ENCODE results near the gene VAMP8.
A peak's percentile ranks its signal among the peaks of the same experiment; 100 is the strongest.
"Not testable (repeated sequence)": the region's sequence is repeated elsewhere in the genome, so short reads cannot be mapped to it uniquely, and the experiment has no call there.

Gene VAMP8

GRCh38 chr2:85589982-85590791 is 12.8 kb downstream of the VAMP8 start:
- no peak overlapping the region for H3K27ac ChIP-seq
- TF ChIP-seq CTCF (IDR thresholded peaks at IDR 0.05) (no peak), ZFX (IDR thresholded peaks at IDR 0.05; ENCODE audit: borderline replicate concordance) (no peak)

- no peak overlapping the region for H3K27ac ChIP-seq
- TF ChIP-seq CTCF (IDR thresholded peaks at IDR 0.05), result no peak
- no peak for TF ChIP-seq ZFX (IDR thresholded peaks at IDR 0.05; ENCODE audit: borderline replicate concordance)
Observed at GRCh38 chr2:85590950-85591349, 13.6 kb downstream of the VAMP8 start.

DNA sequence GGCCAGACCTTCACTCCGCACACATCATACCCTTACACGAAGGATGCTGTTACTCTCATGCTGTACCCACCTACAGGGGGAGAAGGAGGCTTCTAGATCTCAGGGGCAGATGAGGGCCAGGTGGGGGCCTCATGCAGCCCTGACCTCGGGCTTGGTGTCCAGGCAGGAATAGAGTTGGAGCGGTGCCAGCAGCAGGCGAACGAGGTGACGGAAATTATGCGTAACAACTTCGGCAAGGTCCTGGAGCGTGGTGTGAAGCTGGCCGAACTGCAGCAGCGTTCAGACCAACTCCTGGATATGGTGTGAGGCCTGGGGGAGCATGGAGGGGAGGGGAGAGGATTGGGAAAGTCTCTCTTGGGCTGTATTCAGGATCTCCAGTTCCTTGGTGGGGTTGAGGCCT is 14.2 kb downstream of the VAMP8 start:
- no peak for TF ChIP-seq ZFX (IDR thresholded peaks at IDR 0.05; ENCODE audit: borderline replicate concordance)
- no peak for TF ChIP-seq CTCF (IDR thresholded peaks at IDR 0.05)
- H3K27ac ChIP-seq, result no peak overlapping the region

- H3K27ac ChIP-seq, result not testable (repeated sequence)
Observed at GRCh38 chr2:85592299-85592698, 14.9 kb downstream of the VAMP8 start.

GRCh38 chr2:85593023-85593422 is 15.6 kb downstream of the VAMP8 start:
- no peak overlapping the region for H3K27ac ChIP-seq
- no peak for TF ChIP-seq CTCF (IDR thresholded peaks at IDR 0.05)
- no peak for TF ChIP-seq ZFX (IDR thresholded peaks at IDR 0.05; ENCODE audit: borderline replicate concordance)

DNA sequence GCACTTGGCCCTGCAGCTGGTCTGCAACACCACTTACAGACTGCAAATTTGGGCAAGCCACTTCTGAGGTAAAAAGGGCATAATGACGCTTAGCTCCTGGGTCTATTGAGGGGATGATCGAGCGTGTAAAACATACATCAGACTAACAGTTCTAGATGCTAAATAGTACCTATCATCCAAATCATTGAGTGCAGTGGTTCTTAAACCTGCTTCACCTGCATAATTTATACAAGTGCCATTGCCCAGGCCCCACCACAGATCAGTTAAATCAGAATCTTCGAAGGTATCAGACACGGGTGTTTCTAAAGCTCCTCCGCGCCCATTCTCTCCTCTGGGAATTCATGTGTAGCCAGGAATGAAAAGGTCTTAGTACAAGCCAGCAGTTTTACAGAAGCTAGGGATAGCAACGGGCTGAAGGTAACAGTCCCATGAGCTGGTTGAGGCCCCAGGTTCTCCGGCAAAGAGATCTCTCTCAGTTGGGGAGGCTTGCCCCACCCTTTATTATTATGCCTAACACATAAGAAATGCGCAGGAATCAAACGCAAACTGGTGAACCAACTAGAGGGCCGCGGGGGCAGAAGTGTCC is 17.4 kb downstream of the VAMP8 start:
- peak overlapping the region; percentile 86 for H3K27ac ChIP-seq
- TF ChIP-seq CTCF (IDR thresholded peaks at IDR 0.05) (no peak), ZFX (IDR thresholded peaks at IDR 0.05; ENCODE audit: borderline replicate concordance) (no peak)

DNA sequence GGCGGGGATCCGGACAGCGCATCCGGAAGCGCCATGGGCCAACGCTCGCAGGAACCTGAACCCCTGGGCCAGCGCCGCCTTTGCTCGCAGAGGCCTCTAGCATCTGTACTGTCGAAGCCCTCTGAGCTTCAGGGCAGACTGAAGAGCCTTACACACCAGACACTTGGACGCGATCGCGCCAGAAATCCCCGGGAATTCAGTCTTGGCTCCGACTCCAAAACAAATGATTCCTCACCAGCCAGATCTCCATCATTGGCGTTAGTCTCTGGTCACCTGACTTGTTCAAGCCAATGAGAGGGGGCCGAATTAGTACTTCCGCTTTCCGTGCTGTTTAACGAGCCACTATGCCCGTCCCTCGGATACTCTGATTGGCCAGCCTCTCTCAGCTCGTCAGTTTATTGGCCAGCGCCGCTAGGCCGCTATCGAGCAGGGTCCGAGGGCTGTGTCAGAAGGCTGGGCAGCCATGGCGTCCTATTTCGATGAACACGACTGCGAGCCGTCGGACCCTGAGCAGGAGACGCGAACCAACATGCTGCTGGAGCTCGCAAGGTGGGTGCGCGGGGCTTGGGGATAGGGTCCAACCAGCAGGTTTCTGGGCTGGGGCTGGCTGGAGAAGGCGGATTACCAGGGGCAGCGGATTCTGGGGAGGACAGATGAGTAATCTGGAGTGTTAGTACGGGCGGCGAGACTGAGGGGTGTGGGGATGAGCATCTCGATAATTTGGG is 18.1 kb downstream of the VAMP8 start, which contains the start of gene RNF181:
Gene RNF181 (plus strand): TSS at position 445 of the 725 bp plus-strand sequence. CDS start 19 bp downstream, at position 464.
- TF ChIP-seq ZFX (IDR thresholded peaks at IDR 0.05; ENCODE audit: borderline replicate concordance) (no peak), CTCF (IDR thresholded peaks at IDR 0.05) (no peak)
- H3K27ac ChIP-seq, result peak within 1 kb of the TSS; percentile 86

Measured in 22Rv1 (cell line).